Measurements from ENCODE around the gene DNAJA3. TPM values are rescaled to one million over a fixed set of nuclear protein-coding genes. Genes with fewer than 3 reads are reported as not detected.

DNAJA3 gene
- total RNA-seq, 1 experiment from 2014 or later: 56.2 TPM

DNA sequence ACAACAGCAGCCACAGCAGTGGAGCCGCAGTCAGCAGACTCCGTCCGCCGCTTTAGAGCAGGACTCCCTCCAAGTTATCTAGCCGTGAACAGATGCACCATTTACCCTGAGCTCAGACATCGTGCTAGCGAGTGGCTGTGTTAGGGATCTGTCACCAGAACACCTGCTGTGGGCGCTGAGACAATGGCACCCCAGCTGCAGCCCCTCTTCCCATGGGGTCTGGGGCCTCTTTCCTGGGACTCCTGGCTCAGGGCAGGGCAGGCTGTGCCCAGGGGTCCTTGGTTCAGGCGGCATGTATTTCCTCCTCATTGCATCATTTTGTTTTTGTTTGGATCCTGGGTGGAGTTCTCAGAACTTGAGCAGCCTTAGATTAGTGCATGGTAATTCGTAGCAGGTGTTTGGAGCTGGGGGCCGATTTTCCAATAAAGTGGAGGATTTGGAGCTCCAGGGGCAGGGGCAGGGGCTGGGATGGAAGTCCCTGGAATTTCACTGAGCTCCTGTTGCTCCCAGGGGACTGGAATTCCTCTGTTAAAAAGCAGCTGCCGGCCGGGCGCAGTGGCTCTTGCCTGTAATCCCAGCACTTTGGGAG lies 25.4 kb downstream of the DNAJA3 start:
- peak overlapping the region; percentile 68 to 86 (median 72); a peak in 5 of 7 replicates for H3K27ac Mint-ChIP-seq
- Histone ChIP-seq H3K79me1 (ENCODE audit: insufficient read depth, low read depth, low read length, poor library complexity, severe bottlenecking) (no peaks in the 10 kb centered on the region), H3K9ac (ENCODE audit: extremely low read depth, insufficient read length, low read length) (no peak overlapping the region), H4K91ac (ENCODE audit: insufficient read length, low read depth, low read length) (no peak overlapping the region), H3K23ac (ENCODE audit: insufficient read length, low read depth, low read length) (no peak overlapping the region), H4K8ac (replicated peaks; ENCODE audit: insufficient read length, low read depth, low read length) (no peak overlapping the region), H4K5ac (ENCODE audit: insufficient read length, low read depth, low read length) (no peak overlapping the region), H3K56ac (ENCODE audit: insufficient read length, low read depth, low read length) (no peak overlapping the region), H2BK15ac (ENCODE audit: low read depth, low read length) (no peak overlapping the region), H3K14ac (ENCODE audit: insufficient read depth, low read length) (no peak overlapping the region; the same call in 1 of the 2 replicates), H2BK5ac (ENCODE audit: insufficient read length, low read length) (no peak overlapping the region), H3K27ac (ENCODE audit: insufficient read length, low read depth, low read length) (no peak overlapping the region), H2BK120ac (ENCODE audit: low read depth, low read length, poor library complexity, severe bottlenecking) (no peak overlapping the region), H3K4ac (ENCODE audit: low read depth, low read length) (no peak overlapping the region), H2AK5ac (ENCODE audit: insufficient read length, low read length) (no peak overlapping the region), H2BK20ac (ENCODE audit: low read depth, low read length, poor library complexity, severe bottlenecking) (no peak overlapping the region), H3K79me2 (ENCODE audit: insufficient read depth, low read length) (no peaks in the 10 kb centered on the region), H3K4me2 (ENCODE audit: insufficient read depth, insufficient read length, low read length) (no peak overlapping the region), H3K4me1 (ENCODE audit: insufficient read depth, low read length) (no peaks in the 10 kb centered on the region), H3K23me2 (ENCODE audit: insufficient read length, low read depth, low read length, poor library complexity, severe bottlenecking) (no peaks in the 10 kb centered on the region), H3K9me3 (ENCODE audit: control insufficient read depth, low read depth, low read length) (no peaks in the 10 kb centered on the region), H2AFZ (ENCODE audit: low read length) (no peak overlapping the region), H2BK12ac (ENCODE audit: insufficient read length, low read depth, low read length) (no peak overlapping the region), H3K18ac (ENCODE audit: insufficient read length, low read depth, low read length) (no peak overlapping the region), H3T11ph (ENCODE audit: low read length) (no peak overlapping the region), H3K27me3 (ENCODE audit: insufficient read depth, low read length) (no peaks in the 10 kb centered on the region), H4K20me1 (ENCODE audit: control insufficient read depth, insufficient read depth, insufficient read length) (no peaks in the 10 kb centered on the region)
- peaks cover 37 to 81% (median 64%) of the 10 kb centered on the region in 3 experiments for H3K36me3 Mint-ChIP-seq (ENCODE audit: insufficient read depth in 1 of 3, low read depth in 3 of 3)
- no peaks in the 10 kb centered on the region for H3K27me3 Mint-ChIP-seq (ENCODE audit: low read depth)
- no peaks in the 10 kb centered on the region for H3K9me3 Mint-ChIP-seq
- H3K4me3 Mint-ChIP-seq: no peak overlapping the region
- TF ChIP-seq, protein P1, sequence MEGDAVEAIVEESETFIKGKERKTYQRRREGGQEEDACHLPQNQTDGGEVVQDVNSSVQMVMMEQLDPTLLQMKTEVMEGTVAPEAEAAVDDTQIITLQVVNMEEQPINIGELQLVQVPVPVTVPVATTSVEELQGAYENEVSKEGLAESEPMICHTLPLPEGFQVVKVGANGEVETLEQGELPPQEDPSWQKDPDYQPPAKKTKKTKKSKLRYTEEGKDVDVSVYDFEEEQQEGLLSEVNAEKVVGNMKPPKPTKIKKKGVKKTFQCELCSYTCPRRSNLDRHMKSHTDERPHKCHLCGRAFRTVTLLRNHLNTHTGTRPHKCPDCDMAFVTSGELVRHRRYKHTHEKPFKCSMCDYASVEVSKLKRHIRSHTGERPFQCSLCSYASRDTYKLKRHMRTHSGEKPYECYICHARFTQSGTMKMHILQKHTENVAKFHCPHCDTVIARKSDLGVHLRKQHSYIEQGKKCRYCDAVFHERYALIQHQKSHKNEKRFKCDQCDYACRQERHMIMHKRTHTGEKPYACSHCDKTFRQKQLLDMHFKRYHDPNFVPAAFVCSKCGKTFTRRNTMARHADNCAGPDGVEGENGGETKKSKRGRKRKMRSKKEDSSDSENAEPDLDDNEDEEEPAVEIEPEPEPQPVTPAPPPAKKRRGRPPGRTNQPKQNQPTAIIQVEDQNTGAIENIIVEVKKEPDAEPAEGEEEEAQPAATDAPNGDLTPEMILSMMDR (conservative IDR thresholded peaks at IDR 0.05): no peak
- WGBS (ENCODE audit: extremely low coverage, insufficient read length, low lambda C conversion rate): no CpG with 5 or more reads among the region's 14 CpGs
- DNase-seq: no peak
- peaks cover 0 to 4% of the 10 kb centered on the region in 2 experiments; a peak in 1 of 4 replicates for H3K4me1 Mint-ChIP-seq

All from H9 (cell line).